ENCODE data around the gene FAM98B. TPM values are rescaled to one million over a fixed set of nuclear protein-coding genes. Genes with fewer than 3 reads are reported as not detected.

The FAM98B gene
- total and polyA plus RNA-seq, 2 donors (not counting 1 experiment from before 2014, with no cell fraction given), result 4.8 to 9.0 TPM

DNA sequence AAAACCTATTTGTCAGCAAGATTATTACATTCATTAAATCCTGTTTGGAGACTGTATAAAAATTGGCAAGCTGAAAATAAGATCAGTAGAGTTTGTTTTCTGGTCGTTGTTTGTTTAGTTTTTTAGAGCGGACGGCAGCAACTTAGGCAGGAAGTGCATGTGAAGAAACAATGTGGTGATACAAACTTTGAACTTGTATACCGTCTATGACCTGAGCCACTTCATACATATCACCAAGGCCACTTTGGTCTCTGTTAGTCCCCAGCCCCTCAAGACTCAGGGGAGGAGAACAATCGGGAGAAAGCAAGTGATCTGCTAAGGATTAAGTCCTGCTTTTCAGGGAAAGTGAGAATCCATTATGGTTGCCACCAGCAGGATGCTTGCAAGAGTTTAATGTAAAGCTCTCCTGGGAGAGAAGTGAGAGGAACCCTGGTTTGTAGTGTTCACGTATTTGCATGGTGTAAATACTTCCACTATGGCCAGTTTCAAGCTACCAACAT lies 79.5 kb downstream of the FAM98B start:
- H3K4me1 ChIP-seq (ENCODE audit: control insufficient read depth, extremely low read depth, insufficient read depth, low read length), result peaks cover 2% of the 10 kb centered on the region
- no peaks in the 10 kb centered on the region for H3K36me3 ChIP-seq (ENCODE audit: control insufficient read depth, insufficient read depth, low read length)
- no peak overlapping the region for H3K4me2 ChIP-seq (ENCODE audit: extremely low read depth, insufficient read depth, low read length)
- no peaks in the 10 kb centered on the region for H4K20me1 ChIP-seq (ENCODE audit: control insufficient read depth, extremely low read depth, insufficient read depth, low read length)
- no peaks in the 10 kb centered on the region for H3K9me3 ChIP-seq (ENCODE audit: control insufficient read depth, insufficient read depth, low read depth, low read length)
- H3K27ac ChIP-seq (ENCODE audit: insufficient read depth, low read length), result no peak overlapping the region
- no peak for DNase-seq (ENCODE audit: low read depth in 2 of 2)
- H3K27me3 ChIP-seq (ENCODE audit: control insufficient read depth, insufficient read depth, low read length), result no peaks in the 10 kb centered on the region
- H3K79me2 ChIP-seq (ENCODE audit: control insufficient read depth, insufficient read depth, low read length), result no peaks in the 10 kb centered on the region
- no peak overlapping the region for H3K9ac ChIP-seq (ENCODE audit: insufficient read depth, low read length)
- no peak overlapping the region for H3K4me3 ChIP-seq (replicated peaks in 1 of 4; ENCODE audit: control extremely low read depth in 1 of 4, insufficient read depth in 1 of 4, low read depth in 3 of 4, low read length in 4 of 4)
- no peak overlapping the region for H2AFZ ChIP-seq (ENCODE audit: low read length)
- TF ChIP-seq, protein P1, sequence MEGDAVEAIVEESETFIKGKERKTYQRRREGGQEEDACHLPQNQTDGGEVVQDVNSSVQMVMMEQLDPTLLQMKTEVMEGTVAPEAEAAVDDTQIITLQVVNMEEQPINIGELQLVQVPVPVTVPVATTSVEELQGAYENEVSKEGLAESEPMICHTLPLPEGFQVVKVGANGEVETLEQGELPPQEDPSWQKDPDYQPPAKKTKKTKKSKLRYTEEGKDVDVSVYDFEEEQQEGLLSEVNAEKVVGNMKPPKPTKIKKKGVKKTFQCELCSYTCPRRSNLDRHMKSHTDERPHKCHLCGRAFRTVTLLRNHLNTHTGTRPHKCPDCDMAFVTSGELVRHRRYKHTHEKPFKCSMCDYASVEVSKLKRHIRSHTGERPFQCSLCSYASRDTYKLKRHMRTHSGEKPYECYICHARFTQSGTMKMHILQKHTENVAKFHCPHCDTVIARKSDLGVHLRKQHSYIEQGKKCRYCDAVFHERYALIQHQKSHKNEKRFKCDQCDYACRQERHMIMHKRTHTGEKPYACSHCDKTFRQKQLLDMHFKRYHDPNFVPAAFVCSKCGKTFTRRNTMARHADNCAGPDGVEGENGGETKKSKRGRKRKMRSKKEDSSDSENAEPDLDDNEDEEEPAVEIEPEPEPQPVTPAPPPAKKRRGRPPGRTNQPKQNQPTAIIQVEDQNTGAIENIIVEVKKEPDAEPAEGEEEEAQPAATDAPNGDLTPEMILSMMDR (conservative IDR thresholded peaks at IDR 0.05 in 1 of 2, IDR thresholded peaks at IDR 0.05 in 1 of 2; ENCODE audit: low read depth in 1 of 2, low read length in 2 of 2), result no peak
- no peak for TF ChIP-seq EZH2 (IDR thresholded peaks at IDR 0.05; ENCODE audit: low read length, missing control alignments)

DNA sequence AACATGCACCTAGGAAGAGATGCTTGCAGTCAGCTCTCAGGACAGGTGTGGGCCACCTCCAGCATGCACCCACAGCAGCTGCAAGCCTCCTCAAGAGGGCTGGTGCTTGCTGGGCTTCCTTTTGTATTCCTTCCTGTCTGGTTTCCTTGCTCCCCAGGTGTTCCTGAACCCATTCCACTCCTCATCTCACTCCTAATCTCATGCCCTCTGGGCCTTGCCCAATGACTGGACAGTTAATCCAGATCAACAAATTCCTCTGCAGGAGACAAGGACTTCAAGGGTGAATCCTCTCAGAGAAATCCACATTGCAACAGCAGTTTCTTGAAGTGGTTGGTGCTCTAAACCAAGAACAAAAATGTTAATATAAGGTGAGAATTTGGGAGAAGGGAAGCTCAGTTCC lies 80.0 kb downstream of the FAM98B start:
- H3K4me1 ChIP-seq (ENCODE audit: control insufficient read depth, extremely low read depth, insufficient read depth, low read length), result peaks cover 2% of the 10 kb centered on the region

DNA sequence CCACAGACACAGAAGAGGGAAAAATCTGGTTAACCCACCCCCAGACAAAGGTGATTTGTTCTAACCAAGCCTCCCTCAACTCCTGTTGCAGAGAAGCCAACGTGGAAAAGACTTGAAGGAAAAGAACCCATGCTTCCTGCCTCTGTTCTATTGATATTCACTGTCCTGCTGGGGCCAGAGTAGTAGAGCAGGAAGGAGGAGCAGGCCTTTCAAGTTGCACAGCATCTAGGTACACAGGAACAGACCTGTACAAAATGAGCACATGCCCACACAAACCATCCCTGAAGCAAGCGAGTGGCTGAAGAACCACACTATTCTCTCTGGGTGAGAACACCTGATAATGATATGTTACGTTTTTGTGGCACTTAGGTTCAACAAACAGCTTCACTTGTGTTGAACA lies 80.8 kb downstream of the FAM98B start:
- H3K9me3 ChIP-seq (ENCODE audit: control insufficient read depth, insufficient read depth, low read depth, low read length), result no peaks in the 10 kb centered on the region
- no peaks in the 10 kb centered on the region for H3K79me2 ChIP-seq (ENCODE audit: control insufficient read depth, insufficient read depth, low read length)
- H2AFZ ChIP-seq (ENCODE audit: low read length), result no peak overlapping the region
- no peak overlapping the region for H3K4me3 ChIP-seq (replicated peaks in 1 of 4; ENCODE audit: control extremely low read depth in 1 of 4, insufficient read depth in 1 of 4, low read depth in 3 of 4, low read length in 4 of 4)
- no peaks in the 10 kb centered on the region for H4K20me1 ChIP-seq (ENCODE audit: control insufficient read depth, extremely low read depth, insufficient read depth, low read length)
- peaks cover 2% of the 10 kb centered on the region for H3K4me1 ChIP-seq (ENCODE audit: control insufficient read depth, extremely low read depth, insufficient read depth, low read length)
- H3K27ac ChIP-seq (ENCODE audit: insufficient read depth, low read length), result no peak overlapping the region
- TF ChIP-seq, protein P1 (conservative IDR thresholded peaks at IDR 0.05 in 1 of 2, IDR thresholded peaks at IDR 0.05 in 1 of 2; ENCODE audit: low read depth in 1 of 2, low read length in 2 of 2), result no peak
- DNase-seq (ENCODE audit: low read depth in 2 of 2), result no peak
- no peak overlapping the region for H3K4me2 ChIP-seq (ENCODE audit: extremely low read depth, insufficient read depth, low read length)
- H3K9ac ChIP-seq (ENCODE audit: insufficient read depth, low read length), result no peak overlapping the region
- no peaks in the 10 kb centered on the region for H3K27me3 ChIP-seq (ENCODE audit: control insufficient read depth, insufficient read depth, low read length)
- no peaks in the 10 kb centered on the region for H3K36me3 ChIP-seq (ENCODE audit: control insufficient read depth, insufficient read depth, low read length)

More for the DNA sequence above, 80.0 kb downstream of the FAM98B start:
- no peak overlapping the region for H3K4me3 ChIP-seq (replicated peaks in 1 of 4; ENCODE audit: control extremely low read depth in 1 of 4, insufficient read depth in 1 of 4, low read depth in 3 of 4, low read length in 4 of 4)
- H2AFZ ChIP-seq (ENCODE audit: low read length), result no peak overlapping the region
- DNase-seq (ENCODE audit: low read depth in 2 of 2), result no peak
- no peak overlapping the region for H3K9ac ChIP-seq (ENCODE audit: insufficient read depth, low read length)
- H3K79me2 ChIP-seq (ENCODE audit: control insufficient read depth, insufficient read depth, low read length), result no peaks in the 10 kb centered on the region
- no peak overlapping the region for H3K4me2 ChIP-seq (ENCODE audit: extremely low read depth, insufficient read depth, low read length)
- H3K27ac ChIP-seq (ENCODE audit: insufficient read depth, low read length), result no peak overlapping the region
- H3K36me3 ChIP-seq (ENCODE audit: control insufficient read depth, insufficient read depth, low read length), result no peaks in the 10 kb centered on the region
- no peaks in the 10 kb centered on the region for H4K20me1 ChIP-seq (ENCODE audit: control insufficient read depth, extremely low read depth, insufficient read depth, low read length)
- TF ChIP-seq, protein P1 (conservative IDR thresholded peaks at IDR 0.05 in 1 of 2, IDR thresholded peaks at IDR 0.05 in 1 of 2; ENCODE audit: low read depth in 1 of 2, low read length in 2 of 2), result no peak
- no peak for TF ChIP-seq EZH2 (IDR thresholded peaks at IDR 0.05; ENCODE audit: low read length, missing control alignments)
- H3K27me3 ChIP-seq (ENCODE audit: control insufficient read depth, insufficient read depth, low read length), result no peaks in the 10 kb centered on the region
- no peaks in the 10 kb centered on the region for H3K9me3 ChIP-seq (ENCODE audit: control insufficient read depth, insufficient read depth, low read depth, low read length)

Measured in fibroblast of lung (primary cell).